ENCODE measurements around the gene GPX1. TPM values are rescaled to one million over a fixed set of nuclear protein-coding genes. Genes with fewer than 3 reads are reported as not detected.

Gene GPX1
- total and polyA plus RNA-seq, 10 of the 15 experiments (the other 5 are each of a cell fraction or from before 2014, with no cell fraction given): 32.0 to 1,121 (median 400) TPM

- TF ChIP-seq EED (IDR thresholded peaks at IDR 0.05; ENCODE audit: low read depth) (no peak; the same call in 1 of the 2 replicates), RELA (IDR thresholded peaks at IDR 0.05; ENCODE audit: borderline replicate concordance, partially characterized antibody) (peak; percentile 66), BCLAF1 (IDR thresholded peaks at IDR 0.05) (no peak), ZBTB11 (CRISPR knock-in tag; IDR thresholded peaks at IDR 0.05) (no peak), TCF7 (IDR thresholded peaks at IDR 0.05; ENCODE audit: borderline replicate concordance) (no peak), ZBTB4 (CRISPR knock-in tag; IDR thresholded peaks at IDR 0.05) (no peak), SREBF2 (IDR thresholded peaks at IDR 0.05; ENCODE audit: low read length) (no peak), MEF2A (IDR thresholded peaks at IDR 0.05; ENCODE audit: insufficient read depth, low read depth, low read length) (peak; percentile 56; the same call in 1 of the 2 replicates), ZNF274 (IDR thresholded peaks at IDR 0.05; ENCODE audit: insufficient read depth, insufficient read length) (no peak), E2F8 (IDR thresholded peaks at IDR 0.05; ENCODE audit: low read depth, partially characterized antibody) (no peak), HSF1 (IDR thresholded peaks at IDR 0.05; ENCODE audit: low read depth, low read length) (no peak)
Measured at GRCh38 chr3:49339941-49340800, 18.0 kb downstream of the GPX1 start, which contains the start of gene USP4 (continued).

All from GM12878 (cell line).